ENCODE data around the gene CBLB.
A peak's percentile ranks its signal among the peaks of the same experiment; 100 is the strongest.

Gene CBLB

DNA sequence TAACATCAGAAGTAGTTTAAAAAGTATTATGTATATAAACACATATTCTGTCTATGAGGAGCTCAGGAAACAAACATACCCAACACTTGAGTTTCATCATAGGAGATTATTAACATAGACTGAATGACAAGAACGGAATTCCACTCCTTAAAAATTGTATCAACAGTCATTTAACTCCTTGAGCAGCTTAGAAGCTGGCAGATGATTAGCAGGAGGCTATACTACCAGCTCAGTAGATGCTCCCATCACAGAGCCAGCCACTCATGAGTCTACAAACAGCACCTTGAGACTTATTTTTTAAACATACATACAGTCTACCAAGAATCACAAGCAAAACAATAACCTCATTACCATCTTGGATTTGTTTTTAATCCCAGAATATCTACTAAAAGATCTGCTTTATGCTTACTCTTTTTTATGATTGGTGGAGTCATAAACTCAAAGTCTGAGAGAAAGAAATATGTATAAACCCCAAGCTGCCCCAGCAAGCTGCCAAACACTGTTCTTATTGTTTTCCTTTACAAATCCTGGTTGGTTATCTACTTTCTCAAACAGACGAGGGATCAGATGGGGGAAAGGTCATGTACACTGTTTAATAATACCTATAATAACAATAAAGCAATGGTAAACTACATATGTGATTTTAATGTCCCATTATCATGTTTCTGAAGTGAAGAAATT, 59.5 kb downstream of the CBLB start:
- H3K4me1 ChIP-seq (ENCODE audit: control insufficient read depth, insufficient read depth, low read length), result no peaks in the 10 kb centered on the region; the same call in none of the 2 replicates
- TF ChIP-seq ZNF677 (tag by site-specific recombination; IDR thresholded peaks at IDR 0.05), result peak; percentile 82
- no peak for TF ChIP-seq FEZF1 (tag by site-specific recombination; IDR thresholded peaks at IDR 0.05)
- TF ChIP-seq WT1 (tag by site-specific recombination; IDR thresholded peaks at IDR 0.05), result no peak
- H3K36me3 ChIP-seq (ENCODE audit: control insufficient read depth in 2 of 2, insufficient read depth in 1 of 2, low read length in 2 of 2), result no peaks in the 10 kb centered on the region
- no peak overlapping the region for H3K4me3 ChIP-seq (ENCODE audit: low read depth, low read length)
- ChIA-PET CTCF (no interaction called here), POLR2A (no interaction called here)
- H3K27ac ChIP-seq (ENCODE audit: extremely low read depth, low read depth, low read length), result no peak overlapping the region
- H3K9me3 ChIP-seq (ENCODE audit: control insufficient read depth, insufficient read depth, low read depth, low read length), result no peaks in the 10 kb centered on the region

DNA sequence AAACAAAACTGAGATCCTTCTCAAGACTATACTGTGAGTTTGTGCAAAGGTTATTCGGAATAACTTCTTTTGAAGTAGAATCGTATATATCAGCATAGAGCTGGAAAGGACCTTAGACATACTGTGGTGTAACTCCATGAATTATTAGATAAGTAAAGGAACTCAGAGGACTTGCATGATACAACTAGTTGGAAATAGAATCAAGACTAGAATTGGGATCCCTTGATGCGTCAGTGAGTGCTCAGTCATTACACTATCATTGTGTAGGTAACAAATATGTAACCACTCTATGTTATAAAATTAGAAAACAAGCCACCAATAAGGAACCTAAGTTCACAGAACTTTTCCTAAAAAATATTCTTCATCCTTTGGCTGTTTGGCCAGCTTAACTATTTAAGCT, 61.1 kb downstream of the CBLB start:
- POLR2A ChIA-PET, result no interaction called here
- Histone ChIP-seq H3K4me3 (ENCODE audit: low read depth, low read length) (no peak overlapping the region), H3K27ac (ENCODE audit: extremely low read depth, low read depth, low read length) (no peak overlapping the region), H3K4me1 (ENCODE audit: control insufficient read depth, insufficient read depth, low read length) (no peaks in the 10 kb centered on the region; the same call in none of the 2 replicates), H3K9me3 (ENCODE audit: control insufficient read depth, insufficient read depth, low read depth, low read length) (no peaks in the 10 kb centered on the region), H3K36me3 (ENCODE audit: control insufficient read depth in 2 of 2, insufficient read depth in 1 of 2, low read length in 2 of 2) (no peaks in the 10 kb centered on the region)
- CTCF ChIA-PET, result no interaction called here
- TF ChIP-seq ZNF302 (tag by site-specific recombination; IDR thresholded peaks at IDR 0.05; ENCODE audit: low read depth) (no peak), SP3 (tag by site-specific recombination; IDR thresholded peaks at IDR 0.05) (no peak), ZNF223 (tag by site-specific recombination; IDR thresholded peaks at IDR 0.05) (no peak), MYNN (tag by site-specific recombination; IDR thresholded peaks at IDR 0.05; ENCODE audit: borderline replicate concordance) (no peak), HOXD13 (CRISPR knock-in tag; IDR thresholded peaks at IDR 0.05; ENCODE audit: borderline replicate concordance) (no peak), ZFHX2 (tag by site-specific recombination; conservative IDR thresholded peaks at IDR 0.05) (no peak), ZSCAN30 (tag by site-specific recombination; IDR thresholded peaks at IDR 0.05) (no peak), SALL2 (tag by site-specific recombination; IDR thresholded peaks at IDR 0.05; ENCODE audit: borderline replicate concordance) (no peak), ZNF391 (tag by site-specific recombination; IDR thresholded peaks at IDR 0.05; ENCODE audit: borderline replicate concordance, low read depth) (no peak), ZBTB1 (tag by site-specific recombination; IDR thresholded peaks at IDR 0.05) (no peak), ZBTB17 (tag by site-specific recombination; IDR thresholded peaks at IDR 0.05) (no peak), ZSCAN16 (tag by site-specific recombination; IDR thresholded peaks at IDR 0.05) (no peak), REPIN1 (tag by site-specific recombination; IDR thresholded peaks at IDR 0.05; ENCODE audit: low read depth) (no peak), ZNF571 (tag by site-specific recombination; IDR thresholded peaks at IDR 0.05) (no peak), ZXDB (tag by site-specific recombination; IDR thresholded peaks at IDR 0.05) (no peak), ZNF335 (tag by site-specific recombination; conservative IDR thresholded peaks at IDR 0.05) (no peak), SETDB1 (IDR thresholded peaks at IDR 0.05; ENCODE audit: insufficient read length, low read length) (no peak)
- TF ChIP-seq, protein P1, sequence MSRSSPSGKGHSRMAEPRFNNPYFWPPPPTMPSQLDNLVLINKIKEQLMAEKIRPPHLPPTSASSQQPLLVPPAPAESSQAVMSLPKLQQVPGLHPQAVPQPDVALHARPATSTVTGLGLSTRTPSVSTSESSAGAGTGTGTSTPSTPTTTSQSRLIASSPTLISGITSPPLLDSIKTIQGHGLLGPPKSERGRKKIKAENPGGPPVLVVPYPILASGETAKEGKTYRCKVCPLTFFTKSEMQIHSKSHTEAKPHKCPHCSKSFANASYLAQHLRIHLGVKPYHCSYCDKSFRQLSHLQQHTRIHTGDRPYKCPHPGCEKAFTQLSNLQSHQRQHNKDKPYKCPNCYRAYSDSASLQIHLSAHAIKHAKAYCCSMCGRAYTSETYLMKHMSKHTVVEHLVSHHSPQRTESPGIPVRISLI (tag by site-specific recombination; IDR thresholded peaks at IDR 0.05), result no peak
- TF ChIP-seq, protein P2, sequence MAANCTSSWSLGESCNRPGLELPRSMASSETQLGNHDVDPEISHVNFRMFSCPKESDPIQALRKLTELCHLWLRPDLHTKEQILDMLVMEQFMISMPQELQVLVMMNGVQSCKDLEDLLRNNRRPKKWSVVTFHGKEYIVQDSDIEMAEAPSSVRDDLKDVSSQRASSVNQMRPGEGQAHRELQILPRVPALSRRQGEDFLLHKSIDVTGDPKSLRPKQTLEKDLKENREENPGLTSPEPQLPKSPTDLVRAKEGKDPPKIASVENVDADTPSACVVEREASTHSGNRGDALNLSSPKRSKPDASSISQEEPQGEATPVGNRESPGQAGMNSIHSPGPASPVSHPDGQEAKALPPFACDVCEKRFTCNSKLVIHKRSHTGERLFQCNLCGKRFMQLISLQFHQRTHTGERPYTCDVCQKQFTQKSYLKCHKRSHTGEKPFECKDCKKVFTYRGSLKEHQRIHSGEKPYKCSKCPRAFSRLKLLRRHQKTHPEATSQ (tag by site-specific recombination; IDR thresholded peaks at IDR 0.05), result no peak

Measured in HEK293 (cell line).